GM19043 (cell line): ENCODE data around the gene C19orf33.
"Not testable (repeated sequence)": the region's sequence is repeated elsewhere in the genome, so short reads cannot be mapped to it uniquely, and the experiment has no call there.

ENCODE experiments used
- ATAC-seq: cut with Tn5 transposase; IDR thresholded peaks from one replicate; pipeline ENCODE4 v1.9.1; 2021; ENCODE audit warnings: low read depth; ENCODE audit not compliant: unreplicated experiment

Gene C19orf33

GRCh38 chr19:38303517-38304351 lies at the start of gene C19orf33:
Gene C19orf33, plus strand, starts transcription at chr19:38304251. Its CDS starts 11 bp downstream, at chr19:38304262.
- ATAC-seq = no peak

- ATAC-seq = no peak
Measured at GRCh38 chr19:38255383-38256014, 48.6 kb upstream of the C19orf33 start.

GRCh38 chr19:38261942-38262341 lies 42.1 kb upstream of the C19orf33 start:
- not testable (repeated sequence) for ATAC-seq

- no peak for ATAC-seq
Measured at GRCh38 chr19:38262585-38263268, 41.3 kb upstream of the C19orf33 start.

- peak; percentile 54 for ATAC-seq
Measured at GRCh38 chr19:38263689-38264485, 40.2 kb upstream of the C19orf33 start.

- peak; percentile 25 for ATAC-seq
Measured at GRCh38 chr19:38264486-38265212, 39.4 kb upstream of the C19orf33 start, which contains the start of gene SPINT2. Gene SPINT2, plus strand, starts transcription at chr19:38264573. Its CDS starts 320 bp downstream, at chr19:38264893.

DNA sequence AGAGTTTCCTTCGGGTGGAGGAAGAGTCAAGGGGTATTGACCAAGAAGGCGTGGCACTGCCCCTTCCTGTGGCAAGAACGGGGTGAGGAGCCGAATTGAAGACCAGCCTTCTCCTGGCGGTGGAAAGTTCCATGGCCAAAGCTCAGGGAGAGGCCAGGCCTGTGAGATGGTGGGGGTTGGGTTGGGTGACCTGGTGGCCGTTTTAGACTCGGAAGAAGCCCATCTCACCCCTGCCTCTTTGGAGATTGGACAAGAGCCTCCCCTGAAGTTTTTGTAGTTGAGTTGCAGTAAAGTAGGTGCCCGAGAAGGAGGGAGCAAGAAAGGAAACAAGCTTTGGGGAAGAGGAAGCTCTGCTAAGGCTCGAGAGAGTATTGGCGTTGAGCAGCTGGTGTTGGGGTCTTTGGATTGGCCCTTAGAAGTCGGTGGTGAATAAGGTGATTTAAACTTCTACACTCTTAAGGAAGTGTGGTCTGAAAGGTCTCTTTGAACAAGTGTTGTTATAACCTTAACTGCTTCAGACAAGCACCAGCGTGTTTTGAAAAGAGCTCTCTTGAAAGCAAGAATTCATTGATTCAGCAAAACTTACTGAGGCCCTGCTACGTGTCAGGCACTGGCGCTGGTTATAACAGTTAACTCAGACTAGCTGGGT lies 38.7 kb upstream of the C19orf33 start:
- no peak for ATAC-seq

GRCh38 chr19:38265921-38266429 lies 38.1 kb upstream of the C19orf33 start:
- ATAC-seq = no peak

- ATAC-seq = no peak
Measured at GRCh38 chr19:38266981-38267597, 37.0 kb upstream of the C19orf33 start.

GRCh38 chr19:38267761-38268483 lies 36.1 kb upstream of the C19orf33 start:
- ATAC-seq = no peak

DNA sequence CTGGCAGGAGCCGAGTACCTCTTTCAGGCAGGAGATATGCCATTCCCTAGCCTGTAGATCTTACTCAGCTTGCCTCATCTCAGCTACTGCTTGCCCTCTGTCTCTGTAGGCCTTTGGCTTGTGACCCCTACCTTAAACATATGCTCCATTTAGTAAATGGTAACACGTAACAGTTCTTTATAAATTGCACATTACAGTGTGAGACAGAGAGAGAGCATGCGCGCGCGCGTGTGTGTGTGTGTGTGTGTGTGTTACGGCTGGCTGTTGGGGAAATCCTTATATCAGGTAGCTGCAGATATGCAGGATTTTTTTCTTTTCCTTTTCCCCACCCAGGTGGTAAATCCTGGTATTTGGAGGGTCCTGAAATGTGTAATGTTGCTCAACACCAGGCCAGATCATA lies 35.5 kb upstream of the C19orf33 start:
- no peak for ATAC-seq

- no peak for ATAC-seq
Measured at GRCh38 chr19:38270587-38271167, 33.4 kb upstream of the C19orf33 start.

GRCh38 chr19:38273499-38273898 lies 30.6 kb upstream of the C19orf33 start:
- ATAC-seq = no peak

DNA sequence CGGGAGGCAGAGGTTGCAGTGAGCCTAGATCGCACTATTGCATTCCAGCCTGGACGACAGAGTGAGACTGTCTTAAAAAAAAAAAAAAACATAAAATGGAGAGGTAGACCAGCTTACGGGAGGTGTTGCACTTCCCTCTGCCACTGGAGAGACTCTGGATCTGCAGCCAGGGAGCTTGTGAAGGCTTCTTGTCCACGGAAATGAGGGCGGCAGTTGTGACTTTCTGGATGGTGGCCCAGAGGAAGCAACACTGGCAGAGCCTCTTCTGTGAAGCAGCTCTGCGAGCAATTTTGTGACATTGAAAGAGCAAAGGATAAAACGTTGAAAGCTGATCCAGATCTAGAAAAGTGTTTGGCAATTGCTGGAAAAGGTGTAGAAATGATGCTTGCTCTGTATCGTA lies 29.3 kb upstream of the C19orf33 start:
- ATAC-seq = no peak

DNA sequence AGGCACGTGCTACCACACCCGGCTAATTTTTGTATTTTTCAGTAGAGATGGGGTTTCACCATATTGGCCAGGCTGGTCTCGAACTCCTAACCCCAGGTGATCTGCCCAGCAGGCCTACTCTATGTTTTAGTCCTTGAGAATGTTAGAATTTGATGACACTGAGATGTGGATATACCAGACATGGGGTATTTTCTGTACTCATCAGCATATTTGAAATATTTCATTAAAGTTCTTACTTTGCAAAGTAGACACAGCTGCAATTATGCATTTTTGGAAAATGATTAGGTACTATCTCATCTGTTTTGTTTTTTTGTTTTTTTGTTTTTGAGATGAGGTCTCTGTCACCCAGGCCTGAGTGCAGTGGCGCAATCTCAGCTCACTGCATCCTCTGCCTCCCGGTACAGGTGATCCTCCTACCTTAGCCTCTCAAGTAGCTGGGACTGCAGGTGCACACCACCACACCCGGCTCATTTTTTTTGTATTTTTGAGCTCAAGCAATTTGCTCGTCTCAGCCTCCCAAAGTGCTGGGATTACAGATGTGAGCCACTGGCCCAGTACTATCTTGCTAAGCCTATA lies 27.0 kb upstream of the C19orf33 start:
- ATAC-seq = no peak

DNA sequence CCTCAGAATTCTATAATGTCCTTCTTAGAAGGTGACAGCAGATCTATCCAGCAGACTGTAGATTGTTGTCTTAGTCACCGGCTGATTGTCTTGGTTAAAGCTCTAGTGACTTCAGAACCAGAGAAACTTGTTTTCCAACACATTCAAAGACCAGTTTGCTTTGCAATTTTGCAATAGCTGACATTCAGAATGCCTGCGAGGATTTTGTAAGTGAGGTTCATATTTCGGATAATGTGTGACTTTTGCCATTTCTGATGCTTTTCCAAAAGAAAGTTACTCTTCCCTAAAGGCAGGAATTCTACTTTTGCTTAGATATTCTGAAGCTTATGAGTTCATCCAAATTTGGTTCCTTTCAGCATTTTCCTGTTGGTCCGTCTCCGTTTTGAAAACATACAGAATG lies 26.5 kb upstream of the C19orf33 start:
- no peak for ATAC-seq

DNA sequence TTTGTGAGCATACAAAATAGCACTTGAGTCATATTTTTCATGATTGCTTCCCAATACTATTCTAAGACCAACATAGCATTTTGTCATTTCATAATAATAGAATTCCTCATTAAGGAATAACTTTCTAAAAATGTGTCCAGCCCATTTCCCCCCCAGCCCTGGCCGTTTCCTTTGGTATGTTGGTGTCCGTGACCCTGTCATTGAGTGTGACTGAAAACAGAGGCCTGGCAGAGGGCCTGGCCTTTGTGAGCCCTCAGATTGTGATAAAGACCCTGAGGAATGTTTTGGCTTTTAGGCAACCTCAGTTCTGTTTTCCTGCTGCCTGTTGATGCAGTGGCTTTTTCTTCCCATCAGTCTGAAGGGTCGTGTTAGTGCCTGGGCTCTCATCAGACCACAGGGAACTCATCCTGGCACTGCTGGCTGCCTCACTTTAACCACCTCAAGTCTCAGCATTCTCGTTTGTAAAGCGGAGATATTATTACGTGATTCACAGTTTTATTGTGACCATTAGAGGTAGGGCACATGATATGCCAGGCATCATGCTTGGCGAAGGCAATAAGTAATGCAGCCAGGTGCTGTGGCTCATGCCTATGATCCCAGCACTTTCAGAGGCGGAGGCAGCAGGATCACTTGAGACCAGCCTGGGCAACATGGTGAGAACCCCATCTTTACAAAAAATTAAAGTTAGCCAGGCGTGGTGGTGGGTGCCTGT lies 25.9 kb upstream of the C19orf33 start:
- no peak for ATAC-seq
